SK-N-SH treated with all-trans-retinoic acid at 6 μM for 48 hours (cell line): ENCODE measurements around the gene SYNGR3.

ENCODE experiments used
- ATAC-seq: fragments of 200-7000 bp; cut with Tn5 transposase; 3 replicates; pipeline ENCODE4 v1.9.1; 2020; ENCODE audit warnings: mild to moderate bottlenecking, moderate library complexity
- ARNTL ChIP-seq: fragments of 450-650 bp; formaldehyde crosslinking; IDR thresholded peaks from 2 replicates; pipeline ENCODE4 v1.5.0; 2020; ENCODE audit warnings: low read depth, mild to moderate bottlenecking, moderate library complexity, borderline replicate concordance
- CSDC2 ChIP-seq: fragments of 250-450 bp; sonication (Bioruptor Pico); IDR thresholded peaks from 2 replicates; pipeline ENCODE4 v1.5.0; 2020; ENCODE audit warnings: mild to moderate bottlenecking, moderate library complexity
- CSRNP3 ChIP-seq: fragments of 250-450 bp; sonication (Bioruptor Pico); IDR thresholded peaks from 2 replicates; pipeline ENCODE4 v1.5.1; 2021; ENCODE audit warnings: mild to moderate bottlenecking, moderate library complexity
- ESRRG ChIP-seq: fragments of 250-450 bp; sonication (Bioruptor Pico); IDR thresholded peaks from 2 replicates; pipeline ENCODE4 v1.6.1; 2021; ENCODE audit warnings: mild to moderate bottlenecking
- GLIS3 ChIP-seq: fragments of 250-450 bp; sonication (Bioruptor Pico); IDR thresholded peaks from 2 replicates; pipeline ENCODE4 v1.5.0; 2020; ENCODE audit warnings: mild to moderate bottlenecking, moderate library complexity
- ISL1 ChIP-seq: fragments of 250-450 bp; sonication (Bioruptor Pico); IDR thresholded peaks from 2 replicates; pipeline ENCODE4 v2.1.2; 2022; ENCODE audit warnings: mild to moderate bottlenecking, moderate library complexity
- PPARA ChIP-seq: fragments of 250-450 bp; sonication (Bioruptor Pico); IDR thresholded peaks from 2 replicates; pipeline ENCODE4 v1.5.0; 2020; ENCODE audit warnings: mild to moderate bottlenecking, borderline replicate concordance
- RARB ChIP-seq: fragments of 250-450 bp; sonication (Bioruptor Pico); IDR thresholded peaks from 2 replicates; pipeline ENCODE4 v1.8.0; 2021; ENCODE audit warnings: mild to moderate bottlenecking, moderate library complexity
- TCF4 ChIP-seq: fragments of 250-450 bp; sonication (Bioruptor Pico); IDR thresholded peaks from 2 replicates; pipeline ENCODE4 v1.8.0; 2021; ENCODE audit warnings: mild to moderate bottlenecking, moderate library complexity, borderline replicate concordance
- TOX ChIP-seq: fragments of 250-450 bp; sonication (Bioruptor Pico); IDR thresholded peaks from 2 replicates; pipeline ENCODE4 v1.8.0; 2021; ENCODE audit warnings: mild to moderate bottlenecking, moderate library complexity, borderline replicate concordance
- ZC3H10 ChIP-seq: fragments of 250-450 bp; sonication (Bioruptor Pico); IDR thresholded peaks from 2 replicates; pipeline ENCODE4 v1.5.1; 2021; ENCODE audit warnings: mild to moderate bottlenecking, moderate library complexity
- ZFP3 ChIP-seq: fragments of 250-450 bp; sonication (Bioruptor Pico); IDR thresholded peaks from 2 replicates; pipeline ENCODE4 v1.5.0; 2020; ENCODE audit warnings: mild to moderate bottlenecking, moderate library complexity
- ZFP30 ChIP-seq: fragments of 450-650 bp; formaldehyde crosslinking; IDR thresholded peaks from 2 replicates; pipeline ENCODE4 v1.5.0; 2022; ENCODE audit warnings: mild to moderate bottlenecking, moderate library complexity
- ZNF565 ChIP-seq: fragments of 450-650 bp; formaldehyde crosslinking; conservative IDR thresholded peaks from 2 replicates; pipeline ENCODE4 v1.5.0; 2020; ENCODE audit warnings: low read depth, mild to moderate bottlenecking, moderate library complexity
- ZNF70 ChIP-seq: fragments of 450-650 bp; formaldehyde crosslinking; IDR thresholded peaks from 2 replicates; pipeline ENCODE4 v1.5.0; 2020; ENCODE audit warnings: mild to moderate bottlenecking, moderate library complexity
- TF ChIP-seq, protein P1 (sequence below): fragments of 250-450 bp; sonication (Bioruptor Pico); IDR thresholded peaks from 2 replicates; pipeline ENCODE4 v1.5.0; 2020; ENCODE audit warnings: mild to moderate bottlenecking, moderate library complexity
- TF ChIP-seq, protein P2 (sequence below): fragments of 250-450 bp; sonication (Bioruptor Pico); IDR thresholded peaks from 2 replicates; pipeline ENCODE4 v1.5.1; 2020; ENCODE audit warnings: low read depth, mild to moderate bottlenecking, moderate library complexity
- TF ChIP-seq, protein P3 (sequence below): fragments of 250-450 bp; sonication (Bioruptor Pico); IDR thresholded peaks from 2 replicates; pipeline ENCODE4 v1.8.0; 2020; ENCODE audit warnings: mild to moderate bottlenecking, moderate library complexity, borderline replicate concordance

SYNGR3 gene

DNA sequence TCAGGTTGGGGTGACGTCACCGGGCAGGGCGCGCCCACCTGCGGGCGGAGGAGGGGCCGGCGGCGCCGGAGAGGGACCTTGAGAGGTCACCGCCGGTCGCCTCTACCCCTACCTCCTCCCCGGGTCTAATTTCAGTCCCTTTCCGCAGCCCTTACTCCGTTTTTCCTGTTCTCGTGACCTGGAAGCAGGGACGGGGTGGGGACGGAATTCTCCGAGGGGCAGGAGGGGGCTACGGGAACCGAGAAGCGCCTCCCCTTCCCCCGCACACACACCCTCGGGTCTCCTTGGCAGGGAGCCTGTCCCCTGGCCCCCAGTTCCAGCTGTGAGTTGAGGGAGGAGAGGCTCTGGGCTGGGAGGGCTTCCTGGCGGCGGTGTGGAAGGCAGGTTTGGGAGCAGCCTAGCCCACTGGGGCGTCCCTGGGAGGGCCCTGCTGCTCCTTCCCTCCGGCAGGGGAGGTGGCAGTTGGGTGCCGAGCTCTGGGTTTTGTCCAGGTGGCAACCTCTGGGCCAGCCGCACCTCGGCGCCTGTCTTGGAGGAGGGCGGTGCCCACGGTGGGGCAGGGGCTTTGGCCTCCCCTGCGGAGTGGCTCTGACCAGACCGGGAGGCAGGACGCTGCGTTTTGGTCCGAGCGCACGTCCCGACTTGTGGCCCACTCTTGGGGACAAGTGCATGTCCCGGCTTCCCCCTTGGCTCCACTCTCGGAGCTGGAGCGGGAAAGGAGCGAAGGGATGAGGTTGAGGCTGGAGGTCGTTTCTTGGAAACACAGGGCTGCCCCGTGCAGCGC, 773 bp downstream of the SYNGR3 start:
- TF ChIP-seq ARNTL (CRISPR knock-in tag), result no peak
- TF ChIP-seq ISL1 (CRISPR knock-in tag), result no peak
- no peak for ATAC-seq

DNA sequence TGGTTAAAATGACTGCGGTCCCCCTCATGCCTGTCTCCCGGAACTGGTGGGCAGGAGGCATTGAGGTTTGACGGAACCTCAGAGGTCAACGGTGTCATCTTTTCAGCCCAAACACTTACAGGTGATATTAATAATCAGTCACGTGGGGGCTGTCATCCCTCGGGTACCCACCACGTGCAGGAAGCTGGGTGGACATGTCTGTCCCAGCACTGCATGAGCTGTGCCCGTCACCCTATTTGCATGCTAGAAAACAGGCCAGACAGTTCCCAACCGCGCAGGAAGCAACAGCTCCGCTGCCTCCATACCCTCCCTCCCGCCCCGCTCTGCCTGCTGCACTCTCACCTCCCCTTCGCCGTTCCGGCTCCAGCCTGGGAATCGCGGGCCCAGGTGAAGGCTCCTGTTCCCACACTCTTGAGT, 1.4 kb downstream of the SYNGR3 start:
- TF ChIP-seq ISL1 (CRISPR knock-in tag) (no peak), ESRRG (CRISPR knock-in tag) (no peak), ZC3H10 (CRISPR knock-in tag) (no peak), TCF4 (CRISPR knock-in tag) (no peak), RARB (no peak), ZFP30 (no peak), ZNF565 (CRISPR knock-in tag) (no peak), ZNF70 (no peak), PPARA (CRISPR knock-in tag) (no peak), GLIS3 (CRISPR knock-in tag) (no peak), CSDC2 (no peak), TOX (no peak)
- TF ChIP-seq, protein P1, sequence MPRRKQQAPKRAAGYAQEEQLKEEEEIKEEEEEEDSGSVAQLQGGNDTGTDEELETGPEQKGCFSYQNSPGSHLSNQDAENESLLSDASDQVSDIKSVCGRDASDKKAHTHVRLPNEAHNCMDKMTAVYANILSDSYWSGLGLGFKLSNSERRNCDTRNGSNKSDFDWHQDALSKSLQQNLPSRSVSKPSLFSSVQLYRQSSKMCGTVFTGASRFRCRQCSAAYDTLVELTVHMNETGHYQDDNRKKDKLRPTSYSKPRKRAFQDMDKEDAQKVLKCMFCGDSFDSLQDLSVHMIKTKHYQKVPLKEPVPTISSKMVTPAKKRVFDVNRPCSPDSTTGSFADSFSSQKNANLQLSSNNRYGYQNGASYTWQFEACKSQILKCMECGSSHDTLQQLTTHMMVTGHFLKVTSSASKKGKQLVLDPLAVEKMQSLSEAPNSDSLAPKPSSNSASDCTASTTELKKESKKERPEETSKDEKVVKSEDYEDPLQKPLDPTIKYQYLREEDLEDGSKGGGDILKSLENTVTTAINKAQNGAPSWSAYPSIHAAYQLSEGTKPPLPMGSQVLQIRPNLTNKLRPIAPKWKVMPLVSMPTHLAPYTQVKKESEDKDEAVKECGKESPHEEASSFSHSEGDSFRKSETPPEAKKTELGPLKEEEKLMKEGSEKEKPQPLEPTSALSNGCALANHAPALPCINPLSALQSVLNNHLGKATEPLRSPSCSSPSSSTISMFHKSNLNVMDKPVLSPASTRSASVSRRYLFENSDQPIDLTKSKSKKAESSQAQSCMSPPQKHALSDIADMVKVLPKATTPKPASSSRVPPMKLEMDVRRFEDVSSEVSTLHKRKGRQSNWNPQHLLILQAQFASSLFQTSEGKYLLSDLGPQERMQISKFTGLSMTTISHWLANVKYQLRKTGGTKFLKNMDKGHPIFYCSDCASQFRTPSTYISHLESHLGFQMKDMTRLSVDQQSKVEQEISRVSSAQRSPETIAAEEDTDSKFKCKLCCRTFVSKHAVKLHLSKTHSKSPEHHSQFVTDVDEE (CRISPR knock-in tag), result no peak
- TF ChIP-seq, protein P2, sequence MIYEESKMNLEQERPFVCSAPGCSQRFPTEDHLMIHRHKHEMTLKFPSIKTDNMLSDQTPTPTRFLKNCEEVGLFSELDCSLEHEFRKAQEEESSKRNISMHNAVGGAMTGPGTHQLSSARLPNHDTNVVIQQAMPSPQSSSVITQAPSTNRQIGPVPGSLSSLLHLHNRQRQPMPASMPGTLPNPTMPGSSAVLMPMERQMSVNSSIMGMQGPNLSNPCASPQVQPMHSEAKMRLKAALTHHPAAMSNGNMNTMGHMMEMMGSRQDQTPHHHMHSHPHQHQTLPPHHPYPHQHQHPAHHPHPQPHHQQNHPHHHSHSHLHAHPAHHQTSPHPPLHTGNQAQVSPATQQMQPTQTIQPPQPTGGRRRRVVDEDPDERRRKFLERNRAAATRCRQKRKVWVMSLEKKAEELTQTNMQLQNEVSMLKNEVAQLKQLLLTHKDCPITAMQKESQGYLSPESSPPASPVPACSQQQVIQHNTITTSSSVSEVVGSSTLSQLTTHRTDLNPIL, result no peak
- no peak for ATAC-seq

GRCh38 chr16:1991588-1991947, 1.8 kb downstream of the SYNGR3 start:
- ATAC-seq, result no peak

More at GRCh38 chr16:1991588-1991947, 1.8 kb downstream of the SYNGR3 start:
- TF ChIP-seq ESRRG (CRISPR knock-in tag) (no peak), ZFP3 (CRISPR knock-in tag) (no peak), CSRNP3 (CRISPR knock-in tag) (no peak), GLIS3 (CRISPR knock-in tag) (no peak), PPARA (CRISPR knock-in tag) (no peak), ZFP30 (no peak), ISL1 (CRISPR knock-in tag) (no peak), ARNTL (CRISPR knock-in tag) (no peak), ZNF70 (no peak)
- TF ChIP-seq, protein P2, result no peak
- TF ChIP-seq, protein P1 (CRISPR knock-in tag), result no peak
- TF ChIP-seq, protein P3, sequence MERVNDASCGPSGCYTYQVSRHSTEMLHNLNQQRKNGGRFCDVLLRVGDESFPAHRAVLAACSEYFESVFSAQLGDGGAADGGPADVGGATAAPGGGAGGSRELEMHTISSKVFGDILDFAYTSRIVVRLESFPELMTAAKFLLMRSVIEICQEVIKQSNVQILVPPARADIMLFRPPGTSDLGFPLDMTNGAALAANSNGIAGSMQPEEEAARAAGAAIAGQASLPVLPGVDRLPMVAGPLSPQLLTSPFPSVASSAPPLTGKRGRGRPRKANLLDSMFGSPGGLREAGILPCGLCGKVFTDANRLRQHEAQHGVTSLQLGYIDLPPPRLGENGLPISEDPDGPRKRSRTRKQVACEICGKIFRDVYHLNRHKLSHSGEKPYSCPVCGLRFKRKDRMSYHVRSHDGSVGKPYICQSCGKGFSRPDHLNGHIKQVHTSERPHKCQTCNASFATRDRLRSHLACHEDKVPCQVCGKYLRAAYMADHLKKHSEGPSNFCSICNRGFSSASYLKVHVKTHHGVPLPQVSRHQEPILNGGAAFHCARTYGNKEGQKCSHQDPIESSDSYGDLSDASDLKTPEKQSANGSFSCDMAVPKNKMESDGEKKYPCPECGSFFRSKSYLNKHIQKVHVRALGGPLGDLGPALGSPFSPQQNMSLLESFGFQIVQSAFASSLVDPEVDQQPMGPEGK (CRISPR knock-in tag), result no peak
